HG03469 (cell line): ENCODE data around the gene HDDC3.

Experiments used
- ATAC-seq: cut with Tn5 transposase; IDR thresholded peaks from one replicate; pipeline ENCODE4 v1.9.1; 2021; ENCODE audit warnings: mild to moderate bottlenecking, moderate library complexity, moderate number of reproducible peaks; ENCODE audit not compliant: unreplicated experiment

HDDC3 gene

GRCh38 chr15:90954712-90955623 lies 22.6 kb upstream of the HDDC3 start, which contains the start of gene RCCD1:
Gene RCCD1 (plus strand): TSS chr15:90954884. CDS start chr15:90956735, 1,851 bp downstream.
- peak; percentile 75 for ATAC-seq

- no peak for ATAC-seq
These were observed 21.8 kb upstream of the HDDC3 start for GRCh38 chr15:90953947-90954711.

DNA sequence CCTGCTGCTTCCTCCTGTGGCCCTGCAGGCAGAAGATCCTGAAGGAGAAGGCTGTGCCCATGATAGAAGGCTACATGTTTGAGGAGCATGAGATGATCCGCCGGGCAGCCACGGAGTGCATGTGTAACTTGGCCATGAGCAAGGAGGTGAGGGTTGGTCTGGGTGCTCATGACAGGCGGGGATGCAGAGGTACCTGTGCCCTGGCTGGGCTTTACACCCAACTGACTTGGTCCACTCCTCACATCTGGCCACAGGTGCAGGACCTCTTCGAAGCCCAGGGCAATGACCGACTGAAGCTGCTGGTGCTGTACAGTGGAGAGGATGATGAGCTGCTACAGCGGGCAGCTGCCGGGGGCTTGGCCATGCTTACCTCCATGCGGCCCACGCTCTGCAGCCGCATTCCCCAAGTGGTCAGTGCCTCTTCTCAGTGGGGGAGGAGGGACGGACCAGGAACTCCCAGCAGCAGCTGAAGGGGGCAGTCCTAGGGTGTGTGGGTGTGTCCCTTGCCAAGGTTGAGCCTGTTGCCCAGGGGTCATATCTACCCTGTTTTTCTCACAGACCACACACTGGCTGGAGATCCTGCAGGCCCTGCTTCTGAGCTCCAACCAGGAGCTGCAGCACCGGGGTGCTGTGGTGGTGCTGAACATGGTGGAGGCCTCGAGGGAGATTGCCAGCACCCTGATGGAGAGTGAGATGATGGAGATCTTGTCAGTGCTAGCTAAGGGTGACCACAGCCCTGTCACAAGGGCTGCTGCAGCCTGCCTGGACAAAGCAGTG lies 20.7 kb upstream of the HDDC3 start:
- no peak for ATAC-seq

- ATAC-seq: no peak
These were observed 18.3 kb upstream of the HDDC3 start for GRCh38 chr15:90950676-90951075.

DNA sequence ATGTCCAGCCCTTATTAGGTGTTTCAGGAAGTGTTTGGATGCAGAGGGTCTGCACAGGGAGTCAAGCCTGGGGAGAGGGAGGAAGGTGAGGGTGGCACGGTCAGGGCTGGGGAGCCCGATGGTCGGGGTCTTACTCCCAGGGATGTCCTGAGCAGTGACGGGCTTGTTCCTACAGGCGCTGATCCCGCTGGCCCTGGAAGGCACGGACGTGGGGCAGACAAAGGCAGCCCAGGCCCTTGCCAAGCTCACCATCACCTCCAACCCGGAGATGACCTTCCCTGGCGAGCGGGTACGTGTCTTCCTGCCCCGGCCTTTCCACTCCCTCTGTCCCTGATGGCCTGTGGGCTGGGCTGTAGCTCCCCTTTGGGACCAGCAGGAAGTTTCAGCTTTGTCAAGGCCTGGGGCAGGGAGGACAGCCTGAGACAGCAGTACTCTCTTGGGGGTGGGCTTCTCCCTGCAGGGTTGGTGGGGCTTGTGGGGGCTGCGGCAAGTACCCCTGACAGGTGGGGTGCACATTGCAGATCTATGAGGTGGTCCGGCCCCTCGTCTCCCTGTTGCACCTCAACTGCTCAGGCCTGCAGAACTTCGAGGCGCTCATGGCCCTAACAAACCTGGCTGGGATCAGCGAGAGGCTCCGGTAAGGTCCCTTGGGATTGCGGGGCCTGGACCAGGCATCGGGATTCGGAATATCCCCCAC lies 17.8 kb upstream of the HDDC3 start:
- no peak for ATAC-seq

GRCh38 chr15:90948506-90948905 lies 16.2 kb upstream of the HDDC3 start:
- no peak for ATAC-seq

GRCh38 chr15:90947577-90948357 lies 15.4 kb upstream of the HDDC3 start:
- ATAC-seq: no peak

DNA sequence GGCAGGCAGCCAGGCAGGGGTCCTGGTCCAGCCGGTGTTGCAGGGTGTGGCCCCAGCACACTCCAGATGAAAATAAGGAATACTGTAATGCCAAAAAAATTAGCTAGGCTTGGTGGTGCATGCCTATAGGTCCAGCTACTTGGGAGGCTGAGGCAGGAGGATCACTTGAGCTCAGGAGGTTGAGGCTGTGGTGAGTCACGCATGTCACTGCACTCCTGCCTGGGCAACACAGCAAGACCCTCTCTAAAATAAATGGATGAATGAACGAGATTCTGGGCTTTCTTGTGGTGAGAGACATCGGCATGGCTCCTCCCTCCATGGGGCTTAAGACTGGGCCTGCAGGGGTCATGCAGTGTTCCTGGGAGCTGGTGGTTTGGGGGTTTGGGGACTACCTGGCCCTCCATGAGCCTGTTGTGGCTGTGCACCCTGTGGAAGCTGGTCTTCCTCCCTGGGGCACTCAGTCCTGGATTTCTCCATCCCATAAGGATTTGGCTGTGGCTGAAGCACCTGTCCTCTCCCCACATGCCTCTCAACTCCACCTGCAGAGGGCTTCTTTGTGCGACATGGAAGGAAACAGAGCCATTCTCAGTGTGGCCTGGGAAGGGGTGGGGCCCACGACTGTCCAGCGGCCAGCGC lies 14.7 kb upstream of the HDDC3 start:
- no peak for ATAC-seq

- no peak for ATAC-seq
These were observed 14.2 kb upstream of the HDDC3 start for GRCh38 chr15:90946538-90946937.

DNA sequence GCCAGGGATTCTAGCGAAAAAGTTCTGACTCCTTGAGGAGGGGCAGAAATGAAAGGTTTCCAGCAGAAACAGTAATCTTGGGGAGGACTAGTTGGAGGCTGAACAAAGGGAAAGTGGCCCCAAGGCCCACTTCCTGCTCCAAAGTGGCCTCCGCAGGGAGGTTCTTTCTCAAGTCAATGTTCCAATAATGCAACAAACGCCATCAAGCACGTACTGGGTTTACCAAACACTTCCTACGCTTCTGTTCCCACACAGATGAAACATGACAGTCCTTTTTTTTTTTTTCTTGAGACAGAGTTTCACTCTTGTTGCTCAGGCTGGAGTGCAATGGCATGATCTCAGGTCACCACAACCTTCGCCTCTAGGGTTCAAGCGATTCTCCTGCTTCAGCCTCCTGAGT lies 12.7 kb upstream of the HDDC3 start:
- no peak for ATAC-seq

- ATAC-seq: no peak
These were observed 10.2 kb upstream of the HDDC3 start for GRCh38 chr15:90942354-90943120.

DNA sequence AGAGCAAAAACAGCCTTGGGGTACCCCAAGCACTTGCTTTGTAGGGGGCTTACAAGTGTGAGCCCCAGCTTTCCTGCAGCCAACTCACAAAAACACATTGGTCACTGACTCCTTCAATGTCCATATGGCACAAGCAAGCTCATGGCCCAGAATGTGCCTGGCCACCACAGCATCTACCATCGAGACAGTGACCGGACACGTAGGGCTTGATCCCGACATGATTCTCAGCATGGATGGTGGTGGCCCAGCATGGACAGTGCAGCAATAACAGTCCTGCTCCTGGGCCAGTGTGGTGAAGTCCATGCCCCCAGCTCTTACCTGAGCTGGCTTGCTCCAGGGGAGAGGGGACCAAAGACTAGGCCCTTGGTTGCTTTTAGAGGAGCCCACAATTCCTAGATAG lies 8.7 kb upstream of the HDDC3 start:
- no peak for ATAC-seq

GRCh38 chr15:90939756-90940155 lies 7.4 kb upstream of the HDDC3 start:
- ATAC-seq: no peak

GRCh38 chr15:90938261-90938660 lies 5.9 kb upstream of the HDDC3 start:
- ATAC-seq: no peak

DNA sequence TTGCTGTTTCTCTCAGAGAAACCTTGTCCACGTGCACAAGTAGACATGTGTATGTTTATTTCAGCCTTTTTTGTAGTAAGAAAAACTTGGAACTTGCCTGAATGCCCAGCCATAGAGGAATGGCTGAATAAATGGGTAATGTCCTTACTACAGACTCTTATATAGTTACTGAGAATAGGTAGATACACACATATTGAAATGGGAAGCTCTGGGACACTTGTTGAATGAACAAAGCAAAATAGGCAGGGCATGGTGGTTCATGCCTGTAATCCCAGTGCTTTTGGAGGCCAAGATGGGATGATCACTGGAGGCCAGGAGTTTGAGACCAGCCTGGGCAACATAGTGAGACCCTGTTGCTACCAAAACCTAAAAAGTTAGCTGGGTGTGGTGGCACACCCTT lies 4.5 kb upstream of the HDDC3 start:
- no peak for ATAC-seq

- peak; percentile 37 for ATAC-seq
These were observed 2.8 kb upstream of the HDDC3 start, which contains the start of gene UNC45A for GRCh38 chr15:90934949-90935751. Gene UNC45A (plus strand): TSS chr15:90935285. CDS start chr15:90935325, 40 bp downstream.

DNA sequence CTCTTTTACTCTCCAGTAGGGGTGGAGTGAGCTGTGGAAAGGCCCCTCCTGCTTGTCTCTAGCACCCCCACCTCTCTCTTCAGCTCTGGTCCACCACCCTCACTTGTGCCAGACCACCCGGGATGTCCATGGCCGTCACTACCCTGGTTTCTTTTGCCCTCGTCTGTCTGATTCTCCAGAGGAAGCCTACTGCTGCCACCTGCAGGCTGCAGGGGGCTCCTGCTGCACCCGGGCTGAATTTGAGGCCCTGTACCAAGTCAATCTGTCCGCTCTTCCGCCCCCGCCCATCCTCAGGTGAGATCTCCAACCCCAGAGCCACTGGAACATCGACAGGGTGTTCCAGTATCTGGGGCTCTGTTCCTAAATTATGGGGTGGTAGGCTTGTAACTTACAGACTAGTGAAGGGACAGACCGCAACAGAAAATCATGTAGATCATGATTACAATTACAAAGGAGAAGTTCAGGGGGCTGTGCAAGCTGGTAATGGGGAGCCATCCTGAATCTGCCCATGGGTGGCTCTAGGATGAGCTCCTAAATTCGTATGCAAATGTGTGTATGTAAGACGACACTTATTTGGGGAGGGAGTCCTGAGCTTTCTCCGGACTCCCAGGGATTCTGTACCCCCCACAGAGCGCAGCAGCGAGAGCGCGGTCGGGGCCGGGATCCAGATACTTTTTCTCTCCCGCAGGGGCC lies 2.1 kb upstream of the HDDC3 start:
- peak; percentile 23 for ATAC-seq
